ENCODE results near the gene PAGR1.
A peak's percentile ranks its signal among the peaks of the same experiment; 100 is the strongest.
"Not testable (repeated sequence)": the region's sequence is repeated elsewhere in the genome, so short reads cannot be mapped to it uniquely, and the experiment has no call there.

Gene PAGR1

GRCh38 chr16:29793153-29793552, 22.8 kb upstream of the PAGR1 start:
- not testable (repeated sequence) for DNase-seq

GRCh38 chr16:29794231-29794710, 21.7 kb upstream of the PAGR1 start:
- no peak for DNase-seq

GRCh38 chr16:29802416-29802935, 13.5 kb upstream of the PAGR1 start:
- no peak for DNase-seq

- no peak for DNase-seq
Measured at GRCh38 chr16:29804020-29804419, 11.9 kb upstream of the PAGR1 start.

- DNase-seq, result no peak
Measured at GRCh38 chr16:29804455-29805231, 11.3 kb upstream of the PAGR1 start.

GRCh38 chr16:29805232-29806098, 10.5 kb upstream of the PAGR1 start:
- DNase-seq, result peak; percentile 99

GRCh38 chr16:29806099-29806579, 9.8 kb upstream of the PAGR1 start, which contains the start of gene MAZ:
MAZ (plus strand) TSS chr16:29806529; CDS start chr16:29806702, 173 bp downstream.
- peak; percentile 73 for DNase-seq

GRCh38 chr16:29806641-29807425, 9.1 kb upstream of the PAGR1 start:
- DNase-seq, result no peak

- peak; percentile 89 for DNase-seq
Measured at GRCh38 chr16:29807426-29808218, 8.3 kb upstream of the PAGR1 start.

- DNase-seq, result no peak
Measured at GRCh38 chr16:29808219-29808900, 7.6 kb upstream of the PAGR1 start.

GRCh38 chr16:29809031-29809747, 6.8 kb upstream of the PAGR1 start:
- DNase-seq, result no peak

GRCh38 chr16:29809850-29810698, 5.9 kb upstream of the PAGR1 start:
- DNase-seq, result no peak

GRCh38 chr16:29810699-29811169, 5.2 kb upstream of the PAGR1 start:
- no peak for DNase-seq

- DNase-seq, result peak; percentile 96
Measured at GRCh38 chr16:29811170-29811895, 4.6 kb upstream of the PAGR1 start.

GRCh38 chr16:29811896-29812665, 3.9 kb upstream of the PAGR1 start, which contains the start of gene PRRT2:
PRRT2 (plus strand) TSS chr16:29812193; CDS start chr16:29813055, 862 bp downstream.
- no peak for DNase-seq

GRCh38 chr16:29812754-29813643, 3.0 kb upstream of the PAGR1 start:
- no peak for DNase-seq

Measured in suppressor macrophage treated with lipopolysaccharide for 4 hours (primary cell).